PC-3 (cell line): ENCODE measurements around the gene NAT9. TPM values are rescaled to one million over a fixed set of nuclear protein-coding genes. Genes with fewer than 3 reads are reported as not detected.

Experiments
- ATAC-seq: fragments of 200-7000 bp; cut with Tn5 transposase; 2 replicates; pipeline ENCODE4 v1.9.1; 2020; ENCODE audit warnings: mild to moderate bottlenecking, moderate library complexity
- BruUV-seq: library from RNA; stranded (reverse); fragments of 400-500 nt; replicated peaks from 2 replicates; lab custom pipeline; 2021; lab: Mats Ljungman, UMichigan
- CTCF ChIA-PET: fragments of 300-600 bp; sonication (Branson Sonifier 250); formaldehyde crosslinking; loops from one replicate; lab custom pipeline; 2022; ENCODE audit warnings: antibody characterized with exemption; lab: Charles Lee
- POLR2A ChIA-PET: fragments of 300-600 bp; sonication (Branson Sonifier 250); formaldehyde crosslinking; loops from one replicate; lab custom pipeline; 2022; ENCODE audit warnings: antibody characterized with exemption; ENCODE audit not compliant: unreplicated experiment; lab: Charles Lee
- DNase-seq: peaks from one replicate; pipeline ENCODE4 v3.0.0-alpha.2; 2015
- H2AFZ ChIP-seq: fragments of 300-600 bp; sonication (generic); 2 replicates; pipeline ENCODE4 v1.6.0; 2016; ENCODE audit warnings: antibody characterized with exemption, low read length
- H3F3A ChIP-seq: fragments of 300-600 bp; sonication (generic); one replicate; pipeline ENCODE4 v1.6.0; 2017; ENCODE audit warnings: antibody characterized with exemption, low read length, control low read depth, mild to moderate bottlenecking; ENCODE audit not compliant: unreplicated experiment
- H3K27ac ChIP-seq: fragments of 300-600 bp; sonication (generic); 2 replicates; pipeline ENCODE4 v1.5.1; 2016; ENCODE audit warnings: mild to moderate bottlenecking, low read length
- H3K27me3 ChIP-seq: fragments of 300-600 bp; sonication (generic); 2 replicates; pipeline ENCODE4 v1.6.1; 2016; ENCODE audit warnings: low read length, mixed read lengths
- H3K36me3 ChIP-seq: fragments of 300-600 bp; sonication (generic); 2 replicates; pipeline ENCODE4 v1.6.1; 2016; ENCODE audit warnings: low read depth, mixed run types, low read length, mixed read lengths
- H3K4me1 ChIP-seq: fragments of 300-600 bp; sonication (generic); 2 replicates; pipeline ENCODE4 v1.5.1; 2016; ENCODE audit warnings: low read length; ENCODE audit not compliant: insufficient read depth
- H3K4me2 ChIP-seq: fragments of 300-600 bp; sonication (generic); 2 replicates; pipeline ENCODE4 v1.6.0; 2016; ENCODE audit warnings: low read length
- H3K4me3 ChIP-seq: fragments of 300-600 bp; sonication (generic); 2 replicates; pipeline ENCODE4 v1.5.1; 2016; ENCODE audit warnings: mild to moderate bottlenecking, low read length, mixed read lengths
- H3K79me2 ChIP-seq: fragments of 300-600 bp; sonication (generic); 2 replicates; pipeline ENCODE4 v1.6.1; 2017; ENCODE audit warnings: low read length, mixed read lengths
- H3K9ac ChIP-seq: fragments of 300-600 bp; sonication (generic); 2 replicates; pipeline ENCODE4 v1.6.0; 2016; ENCODE audit warnings: mild to moderate bottlenecking, low read length
- H3K9me2 ChIP-seq: fragments of 300-600 bp; sonication (generic); replicated peaks from 2 replicates; pipeline ENCODE4 v1.6.1; 2016; ENCODE audit warnings: mixed run types, low read length, mixed read lengths
- H3K9me3 ChIP-seq: fragments of 300-600 bp; sonication (generic); 2 replicates; pipeline ENCODE4 v1.6.1; 2016; ENCODE audit warnings: low read length, mixed read lengths
- H4K20me1 ChIP-seq: fragments of 300-600 bp; sonication (generic); 2 replicates; pipeline ENCODE4 v1.6.1; 2016; ENCODE audit warnings: low read length, mixed read lengths
- EZH2 ChIP-seq: fragments of 300-600 bp; sonication (generic); IDR thresholded peaks from one replicate; pipeline ENCODE4 v1.6.1; 2017; ENCODE audit warnings: antibody characterized with exemption, mild to moderate bottlenecking, low read length; ENCODE audit not compliant: unreplicated experiment
- EZH2phosphoT487 ChIP-seq: fragments of 300-600 bp; sonication (generic); IDR thresholded peaks from 2 replicates; pipeline ENCODE4 v1.6.1; 2018; ENCODE audit warnings: mild to moderate bottlenecking, antibody characterized with exemption, low read length, borderline replicate concordance
- intact Hi-C: fragments of 100-400 bp; cut with micrococcal nuclease; formaldehyde crosslinking; loops from 2 replicates; pipeline ENCODE4 v1.9.0; 2023
- total RNA-seq: library from RNA; depleted of rRNA; stranded (reverse); fragments of >200 nt; gene quantifications from 2 replicates; pipeline ENCODE4 v1.2.3, GENCODE V29; 2014
- TF ChIP-seq, protein P1 (sequence below): fragments of 300-600 bp; sonication (generic); conservative IDR thresholded peaks from 2 replicates; pipeline ENCODE4 v1.5.1; 2017; ENCODE audit warnings: antibody characterized with exemption, low read depth, mild to moderate bottlenecking, low read length

The NAT9 gene
- total RNA-seq, 1 experiment from 2014 or later: 55.4 TPM

DNA sequence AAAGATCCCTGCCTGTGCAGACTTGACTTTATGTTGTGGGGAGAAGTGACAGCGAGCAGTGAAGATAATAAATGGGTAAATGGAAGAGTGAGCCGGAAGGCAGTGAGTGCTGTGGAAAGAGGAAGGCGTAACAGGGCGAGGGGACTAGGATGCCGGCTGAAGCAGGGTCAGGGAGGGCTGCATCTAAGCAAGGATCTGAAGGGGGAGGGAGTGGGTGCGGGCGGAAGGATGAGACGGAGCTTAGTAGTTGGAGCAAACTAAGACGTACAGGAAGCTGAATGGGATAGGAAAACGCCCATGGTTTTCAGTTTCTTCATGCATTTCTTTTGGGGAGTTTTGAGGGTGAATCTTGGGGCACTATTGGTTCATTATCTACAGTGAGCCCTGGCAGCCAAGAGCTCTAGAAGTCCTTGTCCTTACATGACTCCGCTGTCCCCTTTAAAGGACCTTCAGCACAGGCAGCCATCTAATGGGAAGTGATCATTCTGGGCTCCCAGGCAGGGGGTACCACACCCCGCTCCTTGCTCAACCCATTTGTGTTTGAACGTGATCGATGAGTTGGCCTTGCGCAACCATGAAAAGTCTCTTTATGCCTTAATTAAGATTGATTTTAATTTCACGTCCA is 10.4 kb upstream of the NAT9 start:
- BruUV-seq: no TSS peak
- Histone ChIP-seq H3K4me1 (no peaks in the 10 kb centered on the region), H3K9ac (no peak overlapping the region), H4K20me1 (no peaks in the 10 kb centered on the region), H3K27me3 (no peaks in the 10 kb centered on the region), H2AFZ (no peak overlapping the region), H3K4me3 (no peak overlapping the region), H3K27ac (no peak overlapping the region), H3K9me3 (no peaks in the 10 kb centered on the region), H3K4me2 (no peak overlapping the region), H3K79me2 (no peaks in the 10 kb centered on the region), H3F3A (no peaks in the 10 kb centered on the region), H3K9me2 (no peaks in the 10 kb centered on the region), H3K36me3 (no peaks in the 10 kb centered on the region)
- ChIA-PET POLR2A (no interaction called here), CTCF (no interaction called here)
- DNase-seq: no peak
- ATAC-seq: no peak
- intact Hi-C loops: no loop called here
- TF ChIP-seq EZH2phosphoT487: no peak
- TF ChIP-seq, protein P1, sequence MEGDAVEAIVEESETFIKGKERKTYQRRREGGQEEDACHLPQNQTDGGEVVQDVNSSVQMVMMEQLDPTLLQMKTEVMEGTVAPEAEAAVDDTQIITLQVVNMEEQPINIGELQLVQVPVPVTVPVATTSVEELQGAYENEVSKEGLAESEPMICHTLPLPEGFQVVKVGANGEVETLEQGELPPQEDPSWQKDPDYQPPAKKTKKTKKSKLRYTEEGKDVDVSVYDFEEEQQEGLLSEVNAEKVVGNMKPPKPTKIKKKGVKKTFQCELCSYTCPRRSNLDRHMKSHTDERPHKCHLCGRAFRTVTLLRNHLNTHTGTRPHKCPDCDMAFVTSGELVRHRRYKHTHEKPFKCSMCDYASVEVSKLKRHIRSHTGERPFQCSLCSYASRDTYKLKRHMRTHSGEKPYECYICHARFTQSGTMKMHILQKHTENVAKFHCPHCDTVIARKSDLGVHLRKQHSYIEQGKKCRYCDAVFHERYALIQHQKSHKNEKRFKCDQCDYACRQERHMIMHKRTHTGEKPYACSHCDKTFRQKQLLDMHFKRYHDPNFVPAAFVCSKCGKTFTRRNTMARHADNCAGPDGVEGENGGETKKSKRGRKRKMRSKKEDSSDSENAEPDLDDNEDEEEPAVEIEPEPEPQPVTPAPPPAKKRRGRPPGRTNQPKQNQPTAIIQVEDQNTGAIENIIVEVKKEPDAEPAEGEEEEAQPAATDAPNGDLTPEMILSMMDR: no peak
- TF ChIP-seq EZH2: no peak

DNA sequence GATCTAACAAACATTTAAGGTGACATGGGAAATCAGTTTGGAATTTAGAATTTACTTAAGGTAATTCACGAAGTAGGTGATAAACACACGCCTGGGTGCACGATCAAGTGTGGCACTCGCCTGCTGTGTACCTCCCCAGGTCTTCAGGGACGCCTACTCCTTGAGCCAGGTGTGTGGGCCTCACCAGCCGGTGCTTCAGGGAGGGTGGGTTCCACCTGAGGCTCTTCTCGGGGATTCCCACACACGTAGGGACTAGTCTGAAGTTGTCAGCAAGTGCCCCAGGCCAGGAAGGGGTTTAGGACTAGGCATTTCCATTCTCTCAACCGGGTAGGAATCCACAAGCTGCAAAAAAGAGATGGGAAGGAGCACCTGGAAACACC is 9.8 kb upstream of the NAT9 start:
- H3K36me3 ChIP-seq: no peaks in the 10 kb centered on the region
- ChIA-PET CTCF (interaction anchor here (1.4 kb wide), 1 partner anchor 128 kb away, joined by 6 read pairs; no protein-coding TSS in a partner anchor), POLR2A (no interaction called here)
- no peak overlapping the region for H3K9ac ChIP-seq
- H3K27ac ChIP-seq: no peak overlapping the region
- H3K27me3 ChIP-seq: no peaks in the 10 kb centered on the region
- no peak overlapping the region for H3K4me3 ChIP-seq
- H4K20me1 ChIP-seq: no peaks in the 10 kb centered on the region
- BruUV-seq: no TSS peak
- no peaks in the 10 kb centered on the region for H3K4me1 ChIP-seq
- H3K79me2 ChIP-seq: no peaks in the 10 kb centered on the region
- intact Hi-C loops: no loop called here
- no peak overlapping the region for H2AFZ ChIP-seq
- no peaks in the 10 kb centered on the region for H3K9me2 ChIP-seq
- no peak for DNase-seq
- H3K4me2 ChIP-seq: no peak overlapping the region
- no peak for ATAC-seq
- no peaks in the 10 kb centered on the region for H3F3A ChIP-seq
- TF ChIP-seq EZH2 (no peak), EZH2phosphoT487 (no peak)
- TF ChIP-seq, protein P1: no peak
- H3K9me3 ChIP-seq: no peaks in the 10 kb centered on the region
